ENCODE data around the gene INTS11.
A peak's percentile ranks its signal among the peaks of the same experiment; 100 is the strongest.

Gene INTS11

GRCh38 chr1:1324524-1325287 is at the start of gene INTS11, which contains the start of gene CPTP:
Gene INTS11 (minus strand): TSS chr1:1324660. CDS start chr1:1324608, 52 bp downstream.
Gene CPTP (plus strand): TSS chr1:1324802. CDS start chr1:1326911, 2,109 bp downstream.
- TF ChIP-seq CTCF (IDR thresholded peaks at IDR 0.05; ENCODE audit: control insufficient read depth, extremely low read depth, insufficient read depth): no peak
- DNase-seq (ENCODE audit: low read depth): no peak
- peak within 1 kb of the TSS; percentile 95 for H3K4me3 ChIP-seq (ENCODE audit: low read depth, low read length)

GRCh38 chr1:1373815-1374588 is 49.5 kb upstream of the INTS11 start:
- H3K4me3 ChIP-seq (ENCODE audit: low read depth, low read length): peak overlapping the region; percentile 85
- no peak for TF ChIP-seq CTCF (IDR thresholded peaks at IDR 0.05; ENCODE audit: control insufficient read depth, extremely low read depth, insufficient read depth)
- DNase-seq (ENCODE audit: low read depth): no peak

- DNase-seq (ENCODE audit: low read depth): no peak
- no peak for TF ChIP-seq CTCF (IDR thresholded peaks at IDR 0.05; ENCODE audit: control insufficient read depth, extremely low read depth, insufficient read depth)
- H3K4me3 ChIP-seq (ENCODE audit: low read depth, low read length): peak overlapping the region; percentile 85
These were observed 48.8 kb upstream of the INTS11 start for GRCh38 chr1:1373051-1373814.

- no peak for DNase-seq (ENCODE audit: low read depth)
- no peak overlapping the region for H3K4me3 ChIP-seq (ENCODE audit: low read depth, low read length)
- peak; percentile 75 for TF ChIP-seq CTCF (IDR thresholded peaks at IDR 0.05; ENCODE audit: control insufficient read depth, extremely low read depth, insufficient read depth)
These were observed 47.6 kb upstream of the INTS11 start for GRCh38 chr1:1371746-1372711.

- DNase-seq (ENCODE audit: low read depth): no peak
- no peak overlapping the region for H3K4me3 ChIP-seq (ENCODE audit: low read depth, low read length)
- no peak for TF ChIP-seq CTCF (IDR thresholded peaks at IDR 0.05; ENCODE audit: control insufficient read depth, extremely low read depth, insufficient read depth)
These were observed 46.9 kb upstream of the INTS11 start for GRCh38 chr1:1371364-1371745.

All from LNCaP clone FGC (cell line).